CD14-positive monocyte (primary cell): ENCODE results near the gene CAMTA1. TPM values are rescaled to one million over a fixed set of nuclear protein-coding genes. Genes with fewer than 3 reads are reported as not detected.

Source experiments
- DNase-seq, 3 donors: peaks; one replicate each; pipeline ENCODE4 v3.0.0-alpha.2; 2011 to 2022
- H2AFZ ChIP-seq: 2 replicates; pipeline ENCODE4 v1.6.0; 2012; ENCODE audit warnings: mild to moderate bottlenecking, low read depth, low read length, inconsistent platforms; ENCODE audit not compliant: insufficient read depth, poor library complexity, severe bottlenecking
- H3K27ac ChIP-seq, 2 donors: 1 replicate in 1 of 2; 2 replicates in 1 of 2; pipeline ENCODE4 v1.5.1; 2012 to 2013; ENCODE audit warnings: low read length in 2 of 2, control low read depth in 1 of 2, inconsistent platforms in 1 of 2, low read depth in 1 of 2, mild to moderate bottlenecking in 1 of 2
- H3K27me3 ChIP-seq, 2 donors: one replicate each; pipeline versions ENCODE4 v1.6.0 to v1.6.1; 2011 to 2013; ENCODE audit warnings: low read length in 2 of 2; ENCODE audit not compliant: control insufficient read depth in 2 of 2, insufficient read depth in 2 of 2
- H3K36me3 ChIP-seq, 2 donors: replicated peaks in 1 of 2; 1 replicate in 1 of 2; 2 replicates in 1 of 2; pipeline versions ENCODE4 v1.5.1 to v1.6.1; 2012 to 2013; ENCODE audit warnings: low read length in 2 of 2, control low read depth in 1 of 2, inconsistent platforms in 1 of 2, mild to moderate bottlenecking in 1 of 2; ENCODE audit not compliant: insufficient read depth in 2 of 2, control insufficient read depth in 1 of 2
- H3K4me1 ChIP-seq, 2 donors: 1 replicate in 1 of 2; 2 replicates in 1 of 2; pipeline versions ENCODE4 v1.5.1 to v1.6.1; 2012 to 2013; ENCODE audit warnings: low read length in 2 of 2, control low read depth in 1 of 2, inconsistent platforms in 1 of 2, mild to moderate bottlenecking in 1 of 2, moderate library complexity in 1 of 2; ENCODE audit not compliant: insufficient read depth in 2 of 2, control insufficient read depth in 1 of 2
- H3K4me2 ChIP-seq: replicated peaks from 2 replicates; pipeline ENCODE3; 2012; ENCODE audit warnings: low read length, moderate library complexity, mild to moderate bottlenecking; ENCODE audit not compliant: poor library complexity, severe bottlenecking; ENCODE audit errors: extremely low read depth
- H3K4me3 ChIP-seq, 3 experiments: fragments of 200-600 bp in 1 of 3; sonication (generic) in 1 of 3; replicated peaks in 1 of 3; 1 replicate in 2 of 3; 2 replicates in 1 of 3; pipeline ENCODE4 v1.5.1; 2011 to 2013; ENCODE audit warnings: low read length in 3 of 3, mild to moderate bottlenecking in 3 of 3, control low read depth in 2 of 3, low read depth in 2 of 3, inconsistent platforms in 1 of 3, moderate library complexity in 1 of 3
- H3K79me2 ChIP-seq: 2 replicates; pipeline ENCODE4 v1.6.0; 2012; ENCODE audit warnings: mild to moderate bottlenecking, control low read depth, inconsistent platforms, low read length, moderate library complexity; ENCODE audit not compliant: insufficient read depth
- H3K9ac ChIP-seq: 2 replicates; pipeline ENCODE4 v1.6.0; 2017; ENCODE audit warnings: low read length, mild to moderate bottlenecking; ENCODE audit not compliant: insufficient read depth, poor library complexity, severe bottlenecking
- H3K9me3 ChIP-seq, 2 donors: replicated peaks in 1 of 2; 1 replicate in 1 of 2; 2 replicates in 1 of 2; pipeline versions ENCODE4 v1.5.1 to v1.6.1; 2012 to 2013; ENCODE audit warnings: low read length in 2 of 2, control low read depth in 1 of 2; ENCODE audit not compliant: control insufficient read depth in 1 of 2, insufficient read depth in 1 of 2
- H4K20me1 ChIP-seq: 2 replicates; pipeline ENCODE4 v1.6.0; 2012; ENCODE audit warnings: mild to moderate bottlenecking, low read length, control low read depth, moderate library complexity; ENCODE audit not compliant: insufficient read depth
- H3K27ac Mint-ChIP-seq, 7 donors: one replicate each; pipeline ENCODE4 v1.8.0; 2020; ENCODE audit warnings: mild to moderate bottlenecking in 7 of 7, mixed read lengths in 7 of 7, moderate library complexity in 6 of 7, inconsistent platforms in 2 of 7
- H3K27me3 Mint-ChIP-seq, 3 donors: one replicate each; pipeline ENCODE4 v1.8.0; 2021 to 2022; ENCODE audit warnings: low read depth in 3 of 3, mild to moderate bottlenecking in 3 of 3, mixed read lengths in 3 of 3, moderate library complexity in 3 of 3, inconsistent platforms in 1 of 3
- H3K36me3 Mint-ChIP-seq, 2 donors: one replicate each; pipeline ENCODE4 v1.8.0; 2020; ENCODE audit warnings: mixed read lengths in 2 of 2, inconsistent platforms in 1 of 2, mild to moderate bottlenecking in 1 of 2
- H3K4me1 Mint-ChIP-seq: one replicate; pipeline ENCODE4 v1.8.0; 2020; ENCODE audit warnings: mild to moderate bottlenecking, mixed read lengths
- H3K4me3 Mint-ChIP-seq, 2 donors: one replicate each; pipeline ENCODE4 v1.8.0; 2020; ENCODE audit warnings: mild to moderate bottlenecking in 2 of 2, mixed read lengths in 2 of 2, moderate library complexity in 1 of 2
- H3K9me3 Mint-ChIP-seq, 7 donors: one replicate each; pipeline ENCODE4 v1.8.0; 2020 to 2022; ENCODE audit warnings: mixed read lengths in 7 of 7, mild to moderate bottlenecking in 6 of 7, moderate library complexity in 6 of 7, inconsistent platforms in 2 of 7
- WGBS: methylation state at CpG from one replicate; pipeline ENCODE4 v1.1.5; 2013; ENCODE audit warnings: missing lambda C conversion rate; ENCODE audit not compliant: insufficient coverage; 5-methylcytosine and 5-hydroxymethylcytosine counted together
- intact Hi-C, 2 donors: fragments of 100-400 bp; cut with micrococcal nuclease; formaldehyde crosslinking; loops; one replicate each; pipeline versions ENCODE4 v1.15.0 to v1.15.1; 2023
- polyA plus RNA-seq, 3 donors: library from polyadenylated mRNA; depleted of rRNA in 1 of 3; unstranded in 2 of 3; stranded (reverse) in 1 of 3; fragments of 300-500 nt in 2 of 3; fragments of >200 nt in 1 of 3; fragmentation: Illumina TruSeq in 2 of 3; gene quantifications; 1 replicate in 2 of 3; 2 replicates in 1 of 3; pipeline ENCODE4 v1.2.3, GENCODE V29; 2012 to 2021
- TF ChIP-seq, protein P1 (sequence below): fragments of 200-600 bp; IDR thresholded peaks from one replicate; pipeline ENCODE4 v1.8.0; 2022; ENCODE audit warnings: antibody characterized with exemption, mild to moderate bottlenecking

The CAMTA1 gene
- polyA plus RNA-seq, 3 donors: 52.0 to 89.6 (median 78.3) TPM

DNA sequence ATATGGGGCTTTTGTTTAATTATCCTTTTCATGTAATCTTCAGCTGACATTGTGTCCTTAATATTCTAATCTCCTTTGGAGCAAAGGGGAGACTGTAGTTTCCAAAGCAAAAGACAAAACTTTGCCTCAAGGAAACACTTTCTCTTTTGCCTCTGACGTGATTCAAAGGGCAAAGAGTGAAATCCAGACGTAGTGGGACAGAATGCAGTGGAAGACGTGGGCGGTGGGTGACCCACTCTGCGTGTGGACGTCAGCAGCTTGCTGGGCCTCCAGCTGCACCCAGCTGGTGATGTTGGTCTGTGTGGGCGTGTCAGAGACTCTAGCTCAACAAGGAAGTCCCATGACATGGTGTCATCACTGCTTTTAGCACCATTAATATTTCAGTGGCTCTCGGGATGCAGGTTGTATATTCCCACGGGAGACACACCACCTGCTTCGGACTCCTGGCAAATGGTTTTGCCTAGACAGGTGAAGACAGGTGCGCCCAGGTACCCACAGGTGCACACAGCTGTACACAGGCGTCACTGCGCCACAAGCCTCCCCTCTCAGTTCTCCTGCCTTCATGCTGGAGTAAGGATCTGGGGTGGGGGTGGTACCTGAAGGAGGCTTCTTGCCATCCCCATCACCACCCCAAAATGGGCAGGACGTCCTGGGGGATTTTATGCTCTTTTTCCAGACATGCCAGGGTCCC is 693.7 kb downstream of the CAMTA1 start:
- H3K27ac ChIP-seq: no peak overlapping the region

DNA sequence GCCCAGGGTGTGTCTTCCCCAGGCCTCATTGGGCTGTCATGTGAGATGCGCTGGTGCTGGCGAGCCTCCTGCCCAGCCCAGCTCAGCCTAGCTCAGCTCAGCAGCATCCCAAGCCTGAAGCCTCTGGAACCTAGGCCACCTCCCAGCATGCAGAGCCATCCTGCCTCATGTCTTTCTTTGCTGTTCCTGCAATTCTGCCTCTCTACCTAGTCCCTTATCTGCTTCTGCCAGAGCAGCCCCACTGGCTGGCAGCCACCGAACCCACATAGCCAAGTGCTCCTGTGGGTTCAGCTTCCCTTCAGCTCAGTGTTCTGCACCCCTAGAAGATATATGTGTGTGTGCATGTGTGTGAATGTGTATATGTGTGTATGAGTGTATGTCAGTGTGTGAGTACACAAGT is 694.3 kb downstream of the CAMTA1 start:
- no peaks in the 10 kb centered on the region for H3K9me3 ChIP-seq
- H3K4me3 Mint-ChIP-seq: no peak overlapping the region
- no peaks in the 10 kb centered on the region for H3K27me3 Mint-ChIP-seq
- no peaks in the 10 kb centered on the region for H3K36me3 Mint-ChIP-seq
- H3K9me3 Mint-ChIP-seq: no peaks in the 10 kb centered on the region
- no peak overlapping the region for H3K9ac ChIP-seq
- no peak overlapping the region for H2AFZ ChIP-seq
- no peak for DNase-seq
- intact Hi-C loops: no loop called here
- 100% methylated on average over 3 of the region's 3 CpGs for WGBS
- TF ChIP-seq, protein P1, sequence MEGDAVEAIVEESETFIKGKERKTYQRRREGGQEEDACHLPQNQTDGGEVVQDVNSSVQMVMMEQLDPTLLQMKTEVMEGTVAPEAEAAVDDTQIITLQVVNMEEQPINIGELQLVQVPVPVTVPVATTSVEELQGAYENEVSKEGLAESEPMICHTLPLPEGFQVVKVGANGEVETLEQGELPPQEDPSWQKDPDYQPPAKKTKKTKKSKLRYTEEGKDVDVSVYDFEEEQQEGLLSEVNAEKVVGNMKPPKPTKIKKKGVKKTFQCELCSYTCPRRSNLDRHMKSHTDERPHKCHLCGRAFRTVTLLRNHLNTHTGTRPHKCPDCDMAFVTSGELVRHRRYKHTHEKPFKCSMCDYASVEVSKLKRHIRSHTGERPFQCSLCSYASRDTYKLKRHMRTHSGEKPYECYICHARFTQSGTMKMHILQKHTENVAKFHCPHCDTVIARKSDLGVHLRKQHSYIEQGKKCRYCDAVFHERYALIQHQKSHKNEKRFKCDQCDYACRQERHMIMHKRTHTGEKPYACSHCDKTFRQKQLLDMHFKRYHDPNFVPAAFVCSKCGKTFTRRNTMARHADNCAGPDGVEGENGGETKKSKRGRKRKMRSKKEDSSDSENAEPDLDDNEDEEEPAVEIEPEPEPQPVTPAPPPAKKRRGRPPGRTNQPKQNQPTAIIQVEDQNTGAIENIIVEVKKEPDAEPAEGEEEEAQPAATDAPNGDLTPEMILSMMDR: no peak
- no peaks in the 10 kb centered on the region for H3K79me2 ChIP-seq
- no peak overlapping the region for H3K27ac Mint-ChIP-seq
- H4K20me1 ChIP-seq: no peaks in the 10 kb centered on the region
- H3K27ac ChIP-seq: no peak overlapping the region
- no peaks in the 10 kb centered on the region for H3K4me1 Mint-ChIP-seq
- H3K36me3 ChIP-seq: no peaks in the 10 kb centered on the region
- H3K4me2 ChIP-seq: no peak overlapping the region
- H3K27me3 ChIP-seq: no peaks in the 10 kb centered on the region
- no peaks in the 10 kb centered on the region for H3K4me1 ChIP-seq
- H3K4me3 ChIP-seq: no peak overlapping the region

More for the DNA sequence above, 693.7 kb downstream of the CAMTA1 start:
- no peak overlapping the region for H3K4me3 ChIP-seq
- H3K4me3 Mint-ChIP-seq: no peak overlapping the region
- TF ChIP-seq, protein P1: no peak
- H3K9me3 Mint-ChIP-seq: no peaks in the 10 kb centered on the region
- no peaks in the 10 kb centered on the region for H3K9me3 ChIP-seq
- H2AFZ ChIP-seq: no peak overlapping the region
- no peaks in the 10 kb centered on the region for H3K27me3 ChIP-seq
- no peaks in the 10 kb centered on the region for H3K4me1 ChIP-seq
- no peak overlapping the region for H3K27ac Mint-ChIP-seq
- no peaks in the 10 kb centered on the region for H3K27me3 Mint-ChIP-seq
- no peak overlapping the region for H3K4me2 ChIP-seq
- no peaks in the 10 kb centered on the region for H3K79me2 ChIP-seq
- no peaks in the 10 kb centered on the region for H3K36me3 Mint-ChIP-seq
- WGBS: 76% methylated on average over 10 of the region's 14 CpGs
- intact Hi-C loops: no loop called here
- no peak overlapping the region for H3K9ac ChIP-seq
- no peak for DNase-seq
- H3K4me1 Mint-ChIP-seq: no peaks in the 10 kb centered on the region
- H4K20me1 ChIP-seq: no peaks in the 10 kb centered on the region
- H3K36me3 ChIP-seq: no peaks in the 10 kb centered on the region
